Glutamatergic neuron (in vitro differentiated cells): ENCODE data around the gene SPDYE18. TPM values are rescaled to one million over a fixed set of nuclear protein-coding genes. Genes with fewer than 3 reads are reported as not detected.
"Not testable (repeated sequence)": the region's sequence is repeated elsewhere in the genome, so short reads cannot be mapped to it uniquely, and the experiment has no call there.

ENCODE experiments used
- DNase-seq: peaks from one replicate; pipeline ENCODE4 v3.0.0; 2022
- H3K27ac Mint-ChIP-seq: one replicate; pipeline ENCODE4 v1.8.0; 2020; ENCODE audit warnings: mild to moderate bottlenecking, mixed read lengths, inconsistent platforms; ENCODE audit not compliant: unreplicated experiment
- H3K27me3 Mint-ChIP-seq: one replicate; pipeline ENCODE4 v1.8.0; 2020; ENCODE audit warnings: mild to moderate bottlenecking, moderate library complexity, mixed read lengths, inconsistent platforms; ENCODE audit not compliant: unreplicated experiment
- H3K36me3 Mint-ChIP-seq: one replicate; pipeline ENCODE4 v1.8.0; 2020; ENCODE audit warnings: mild to moderate bottlenecking, mixed read lengths, inconsistent platforms; ENCODE audit not compliant: unreplicated experiment
- H3K4me1 Mint-ChIP-seq: one replicate; pipeline ENCODE4 v1.8.0; 2020; ENCODE audit warnings: mild to moderate bottlenecking, low read depth, mixed read lengths, inconsistent platforms; ENCODE audit not compliant: unreplicated experiment
- H3K4me3 Mint-ChIP-seq: one replicate; pipeline ENCODE4 v1.8.0; 2020; ENCODE audit warnings: mild to moderate bottlenecking, mixed read lengths, inconsistent platforms; ENCODE audit not compliant: unreplicated experiment
- H3K9me3 Mint-ChIP-seq: one replicate; pipeline ENCODE4 v1.8.0; 2020; ENCODE audit warnings: mild to moderate bottlenecking, moderate library complexity, mixed read lengths, inconsistent platforms; ENCODE audit not compliant: unreplicated experiment
- long read RNA-seq: library from polyadenylated mRNA; unstranded; transcript quantifications from one replicate; pipeline ENCODE4 v2.0.0, GENCODE V29; 2020; ENCODE audit not compliant: unreplicated experiment
- total RNA-seq: library from RNA; stranded (reverse); fragmentation: NEBNext Ultra II Directional; extraction: Animal tissue kit (Norgen Biotek cat#: 25700); gene quantifications from one replicate; pipeline ENCODE4 v1.2.1, GENCODE V29; 2021; ENCODE audit not compliant: unreplicated experiment

The SPDYE18 gene, protein sequence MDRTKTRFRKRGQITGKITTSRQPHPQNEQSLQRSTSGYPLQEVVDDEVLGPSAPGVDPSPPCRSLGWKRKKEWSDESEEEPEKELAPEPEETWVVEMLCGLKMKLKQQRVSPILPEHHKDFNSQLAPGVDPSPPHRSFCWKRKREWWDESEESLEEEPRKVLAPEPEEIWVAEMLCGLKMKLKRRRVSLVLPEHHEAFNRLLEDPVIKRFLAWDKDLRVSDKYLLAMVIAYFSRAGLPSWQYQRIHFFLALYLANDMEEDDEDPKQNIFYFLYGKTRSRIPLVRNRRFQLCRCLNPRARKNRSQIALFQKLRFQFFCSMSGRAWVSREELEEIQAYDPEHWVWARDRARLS
- total RNA-seq, result 1.1 TPM
- long read RNA-seq, partial matches to known transcripts, result 0 of 1 reads
- long read RNA-seq, other reads (novel, unspliced or antisense), result 1 of 1 reads

DNA sequence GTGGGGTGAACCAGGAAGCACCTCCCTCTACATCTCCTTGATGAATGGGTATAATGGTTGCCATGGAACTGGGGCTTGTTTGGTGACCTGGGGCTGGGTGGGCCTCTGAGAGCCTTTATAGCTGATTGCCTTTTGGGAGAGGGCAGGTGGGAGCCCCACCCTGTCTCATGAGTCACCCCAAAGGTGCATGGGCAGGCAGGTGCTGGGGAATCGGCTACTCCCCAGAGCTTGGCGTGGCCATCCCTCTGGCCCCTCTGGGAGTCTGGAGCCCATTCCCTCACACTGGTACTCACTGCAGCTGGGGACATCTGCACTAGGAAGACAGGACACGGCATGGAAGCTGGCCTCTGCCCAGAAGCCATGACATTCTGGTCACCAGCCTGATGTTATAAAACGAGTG is at the start of gene SPDYE18:
Gene SPDYE18 (minus strand): TSS at position 2 of the 400 bp plus-strand sequence. CDS start 2,046 bp downstream, outside the sequence.
- not testable (repeated sequence) for H3K4me1 Mint-ChIP-seq, H3K27me3 Mint-ChIP-seq, H3K27ac Mint-ChIP-seq, DNase-seq, H3K4me3 Mint-ChIP-seq, H3K36me3 Mint-ChIP-seq, H3K9me3 Mint-ChIP-seq

DNA sequence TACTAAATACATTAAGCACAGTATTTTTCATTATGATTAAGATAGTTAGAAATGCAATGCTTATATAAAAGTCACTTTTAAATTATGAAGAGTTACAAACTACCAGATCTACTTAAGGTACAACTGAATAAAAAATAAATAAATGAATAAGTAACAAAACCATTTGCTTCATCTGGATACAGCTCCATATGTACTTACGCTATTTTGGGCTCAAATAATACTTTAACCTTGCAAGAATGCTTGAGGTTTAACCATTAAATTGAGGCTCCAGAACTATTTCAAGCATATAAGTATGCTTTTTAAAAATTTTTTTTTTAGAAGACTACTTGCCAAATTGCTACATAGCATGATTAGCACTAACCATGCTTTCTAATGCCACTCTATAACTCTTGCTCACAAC is 46.0 kb upstream of the SPDYE18 start:
- not testable (repeated sequence) for H3K27me3 Mint-ChIP-seq, H3K27ac Mint-ChIP-seq, H3K4me1 Mint-ChIP-seq, H3K4me3 Mint-ChIP-seq, H3K9me3 Mint-ChIP-seq, DNase-seq, H3K36me3 Mint-ChIP-seq

DNA sequence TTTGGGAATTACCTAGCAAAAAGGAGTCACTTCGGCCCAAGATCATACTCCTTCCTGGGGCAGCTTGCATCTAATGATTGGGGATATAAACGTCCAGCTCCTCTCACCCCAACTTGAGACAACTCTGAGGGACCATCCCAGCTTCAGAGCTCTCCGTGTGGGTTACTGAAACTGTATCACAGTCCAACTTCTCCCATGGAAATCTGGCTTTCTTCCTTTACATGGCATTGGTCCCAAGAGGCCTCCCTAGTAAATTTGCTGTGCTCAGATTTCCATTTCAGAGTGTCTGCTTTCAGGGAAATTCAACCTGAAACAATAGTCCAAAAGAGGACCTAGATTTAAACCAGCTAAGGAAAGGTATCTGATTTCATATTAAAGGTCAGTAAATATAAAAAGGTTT is 45.3 kb upstream of the SPDYE18 start:
- not testable (repeated sequence) for H3K9me3 Mint-ChIP-seq, H3K4me1 Mint-ChIP-seq, H3K27me3 Mint-ChIP-seq

DNA sequence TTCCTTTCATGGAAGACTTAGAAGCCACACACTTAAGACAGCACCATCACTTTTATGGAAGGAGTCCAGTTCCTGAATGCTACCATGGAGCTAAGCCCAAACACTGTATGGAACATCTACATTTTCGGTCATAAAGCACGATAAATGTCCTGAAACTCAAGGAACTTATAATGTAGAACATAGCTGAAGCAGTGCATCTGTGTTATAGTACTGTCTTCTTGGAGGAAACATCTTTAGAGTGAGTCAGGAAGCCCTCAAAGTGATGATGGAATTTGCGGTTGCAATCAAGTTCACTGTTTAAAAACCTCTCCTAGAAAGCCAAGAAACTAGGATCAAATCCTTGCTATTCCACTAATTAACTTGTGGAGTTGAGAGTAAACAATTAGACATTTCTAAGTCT is 43.5 kb upstream of the SPDYE18 start:
- not testable (repeated sequence) for H3K27ac Mint-ChIP-seq, H3K27me3 Mint-ChIP-seq, DNase-seq, H3K4me3 Mint-ChIP-seq, H3K36me3 Mint-ChIP-seq, H3K9me3 Mint-ChIP-seq, H3K4me1 Mint-ChIP-seq

More for the DNA sequence above, 45.3 kb upstream of the SPDYE18 start:
- H3K36me3 Mint-ChIP-seq, DNase-seq, H3K4me3 Mint-ChIP-seq, H3K27ac Mint-ChIP-seq: not testable (repeated sequence)

DNA sequence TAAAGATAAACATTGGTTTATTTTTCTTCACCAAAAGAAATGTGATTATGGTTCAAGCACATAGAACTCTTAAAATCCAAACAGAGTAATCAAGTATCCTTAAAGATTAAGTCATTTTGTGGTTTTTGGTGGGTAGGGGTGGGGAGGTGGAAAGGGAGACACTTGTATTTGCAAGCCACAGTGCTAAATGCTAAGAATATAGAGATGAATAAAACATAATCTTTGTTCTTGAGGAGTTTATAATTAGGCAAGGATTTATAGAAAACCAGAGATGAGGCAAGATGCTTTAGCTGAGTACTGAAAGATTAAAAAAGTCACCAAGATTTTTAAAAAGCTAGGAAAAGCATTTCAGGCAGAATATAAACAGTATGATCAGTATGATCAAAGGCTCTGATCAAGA is 40.3 kb upstream of the SPDYE18 start:
- not testable (repeated sequence) for H3K4me1 Mint-ChIP-seq, H3K27me3 Mint-ChIP-seq, H3K36me3 Mint-ChIP-seq, DNase-seq, H3K9me3 Mint-ChIP-seq, H3K4me3 Mint-ChIP-seq, H3K27ac Mint-ChIP-seq

DNA sequence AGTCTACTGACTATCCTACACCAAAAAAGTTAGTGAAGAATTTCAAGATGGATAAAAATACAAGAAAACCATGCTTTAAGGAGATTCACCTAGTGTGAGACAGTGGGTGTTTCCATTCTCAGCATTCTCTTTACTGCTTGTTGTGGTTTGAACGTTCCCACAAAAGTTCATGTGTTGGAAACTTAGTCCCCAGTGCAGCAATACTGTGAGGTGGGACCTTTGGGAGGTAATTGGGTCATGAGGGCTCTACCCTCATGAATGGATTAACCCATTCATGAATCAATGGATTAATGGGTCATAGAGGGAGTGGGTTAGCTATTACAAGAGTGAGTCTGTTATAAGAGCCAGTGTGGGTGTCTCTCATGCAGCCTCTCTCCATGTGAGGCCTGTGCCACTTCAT is 38.8 kb upstream of the SPDYE18 start:
- not testable (repeated sequence) for H3K27me3 Mint-ChIP-seq, H3K36me3 Mint-ChIP-seq, H3K9me3 Mint-ChIP-seq, H3K4me3 Mint-ChIP-seq, H3K27ac Mint-ChIP-seq, DNase-seq, H3K4me1 Mint-ChIP-seq

DNA sequence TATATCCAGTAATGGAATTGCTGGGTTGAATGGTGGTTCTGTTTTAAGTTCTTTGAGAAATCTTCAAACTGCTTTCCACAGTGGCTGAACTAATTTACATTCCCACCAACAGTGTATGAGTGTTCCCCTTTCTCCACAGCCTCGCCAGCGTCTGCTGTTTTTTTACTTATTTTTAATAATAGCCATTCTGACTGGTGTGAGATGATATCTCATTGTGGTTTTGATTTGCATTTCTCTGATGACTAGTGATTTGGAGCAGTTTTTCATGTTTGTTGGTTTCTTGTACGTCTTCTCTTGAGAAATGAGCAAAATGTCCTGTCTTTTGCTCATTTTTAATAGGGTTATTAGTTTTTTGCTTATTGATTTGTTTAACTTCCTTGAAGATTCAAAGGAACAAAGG is 38.1 kb upstream of the SPDYE18 start:
- DNase-seq, H3K27me3 Mint-ChIP-seq, H3K36me3 Mint-ChIP-seq, H3K4me3 Mint-ChIP-seq, H3K9me3 Mint-ChIP-seq, H3K27ac Mint-ChIP-seq, H3K4me1 Mint-ChIP-seq: not testable (repeated sequence)

DNA sequence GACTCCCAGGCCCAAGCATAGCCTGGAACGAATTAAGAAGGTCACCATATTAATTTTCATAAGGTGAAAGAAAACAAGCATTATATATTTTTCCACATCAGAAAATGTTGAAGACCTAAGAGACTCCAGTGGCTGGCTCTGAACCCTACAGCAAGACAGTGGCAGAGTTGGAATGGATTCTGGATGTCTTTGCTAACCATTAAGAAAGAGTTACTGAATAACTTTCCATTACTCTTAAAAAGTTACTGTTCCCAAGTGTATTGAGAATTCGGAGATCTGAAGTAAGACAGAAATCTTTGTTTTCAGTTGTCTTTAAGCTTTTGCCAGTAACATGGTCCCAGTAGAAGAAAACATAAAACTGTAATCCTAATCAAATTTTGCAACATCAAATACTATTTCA is 29.9 kb upstream of the SPDYE18 start:
- H3K9me3 Mint-ChIP-seq, H3K4me3 Mint-ChIP-seq: not testable (repeated sequence)

DNA sequence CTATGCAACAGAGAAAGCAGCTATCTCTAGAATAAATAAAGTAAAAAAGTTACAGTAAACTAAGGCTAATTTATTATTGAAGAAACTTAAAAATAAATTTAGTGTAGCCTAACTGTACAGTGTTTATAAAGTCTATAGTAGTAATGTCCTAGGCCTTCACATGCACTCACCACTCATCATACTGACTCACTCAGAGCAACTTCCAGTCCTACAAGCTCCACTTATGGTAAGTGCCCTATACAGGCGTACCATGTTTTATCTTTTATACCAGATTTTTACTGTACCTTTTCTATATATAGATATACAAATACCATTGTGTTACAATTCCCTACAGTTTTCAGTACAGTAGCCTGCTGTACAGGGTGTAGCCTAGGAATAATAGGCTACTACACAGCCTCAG is 19.8 kb upstream of the SPDYE18 start:
- H3K4me3 Mint-ChIP-seq, H3K4me1 Mint-ChIP-seq, DNase-seq, H3K9me3 Mint-ChIP-seq, H3K27me3 Mint-ChIP-seq, H3K36me3 Mint-ChIP-seq, H3K27ac Mint-ChIP-seq: not testable (repeated sequence)

More for the DNA sequence above, 29.9 kb upstream of the SPDYE18 start:
- H3K36me3 Mint-ChIP-seq, H3K4me1 Mint-ChIP-seq, DNase-seq, H3K27ac Mint-ChIP-seq, H3K27me3 Mint-ChIP-seq: not testable (repeated sequence)

DNA sequence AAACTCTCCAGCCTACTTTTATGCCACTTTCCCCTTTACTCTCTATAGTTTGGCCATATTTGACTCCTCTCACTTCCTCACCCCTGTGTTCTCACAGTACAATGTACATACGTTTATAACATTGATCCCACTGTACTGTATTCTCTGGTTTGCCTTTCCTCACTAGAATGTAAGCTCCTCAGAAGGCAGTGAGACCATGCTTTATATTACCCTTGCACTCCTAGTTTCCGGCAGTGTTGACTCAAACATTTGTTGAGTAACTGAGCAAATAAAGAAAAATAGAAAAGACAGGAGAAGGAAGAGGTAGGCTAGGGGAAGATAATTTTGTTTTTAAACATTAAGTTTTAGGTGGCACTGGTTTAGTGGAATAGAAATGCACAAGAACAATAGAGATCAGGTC is 17.9 kb upstream of the SPDYE18 start:
- H3K27me3 Mint-ChIP-seq, H3K36me3 Mint-ChIP-seq, H3K4me1 Mint-ChIP-seq, H3K4me3 Mint-ChIP-seq, H3K27ac Mint-ChIP-seq, H3K9me3 Mint-ChIP-seq, DNase-seq: not testable (repeated sequence)

DNA sequence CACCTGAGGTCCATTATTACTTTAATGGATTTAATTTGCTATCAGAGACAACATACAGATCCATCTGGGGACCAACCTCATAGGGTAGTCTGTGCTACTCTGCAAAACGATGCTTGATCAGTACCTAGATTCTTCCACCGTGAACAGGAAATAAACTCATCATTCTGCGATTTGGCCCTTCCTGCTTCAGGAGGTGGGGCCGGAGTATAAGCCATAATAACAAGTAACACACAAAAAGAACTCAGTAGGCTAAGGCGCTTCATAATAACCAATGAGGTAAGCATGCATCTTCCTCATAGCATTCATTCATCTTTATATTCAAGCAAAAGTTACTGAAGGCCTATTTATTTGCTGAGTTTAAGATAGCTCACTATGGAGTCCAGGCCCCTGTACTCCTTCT is 17.3 kb upstream of the SPDYE18 start:
- H3K27ac Mint-ChIP-seq, DNase-seq, H3K9me3 Mint-ChIP-seq, H3K36me3 Mint-ChIP-seq, H3K27me3 Mint-ChIP-seq, H3K4me1 Mint-ChIP-seq, H3K4me3 Mint-ChIP-seq: not testable (repeated sequence)

DNA sequence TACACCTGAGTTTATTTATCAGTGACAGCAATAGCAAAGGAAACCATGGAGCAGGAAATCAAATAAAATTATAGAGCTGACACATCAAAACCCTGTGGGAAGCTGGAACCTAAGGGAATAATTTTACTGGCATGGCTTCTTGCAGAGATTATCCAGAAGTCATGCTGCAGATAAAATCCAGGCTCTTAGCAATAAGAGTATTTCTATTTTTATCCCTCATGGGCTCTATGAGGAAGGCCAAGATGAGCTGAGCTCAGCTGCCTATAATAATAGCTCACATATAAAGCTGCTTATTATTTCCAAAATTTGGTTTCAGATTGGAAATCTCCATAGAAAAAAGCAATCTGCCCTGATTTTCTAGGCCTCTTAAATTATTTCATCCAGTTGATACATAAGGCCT is 16.8 kb upstream of the SPDYE18 start:
- not testable (repeated sequence) for H3K4me1 Mint-ChIP-seq, H3K27ac Mint-ChIP-seq, H3K9me3 Mint-ChIP-seq, H3K4me3 Mint-ChIP-seq, H3K27me3 Mint-ChIP-seq, H3K36me3 Mint-ChIP-seq, DNase-seq

DNA sequence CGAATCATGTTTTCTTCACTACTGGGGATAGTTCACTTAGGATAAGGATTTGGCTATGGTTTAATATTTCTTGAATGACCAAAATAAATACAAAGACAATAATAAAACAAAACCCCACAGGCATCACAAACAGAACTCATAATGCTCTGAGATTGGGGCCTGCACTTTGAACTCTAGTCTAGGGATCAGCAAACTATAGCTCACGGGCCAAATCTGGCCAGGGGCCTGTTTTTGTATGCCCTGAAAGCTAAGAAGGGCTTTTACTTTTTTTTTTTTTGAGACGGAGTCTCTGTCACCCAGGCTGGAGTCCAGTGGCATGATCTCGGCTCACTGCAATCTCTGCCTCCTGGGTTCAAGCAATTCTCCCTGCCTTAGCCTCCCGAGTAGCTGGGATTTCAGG is 14.7 kb upstream of the SPDYE18 start:
- not testable (repeated sequence) for H3K9me3 Mint-ChIP-seq, H3K4me1 Mint-ChIP-seq, DNase-seq, H3K27ac Mint-ChIP-seq, H3K27me3 Mint-ChIP-seq, H3K4me3 Mint-ChIP-seq, H3K36me3 Mint-ChIP-seq
